ENCODE results near the gene KRTAP5-9. TPM values are rescaled to one million over a fixed set of nuclear protein-coding genes. Genes with fewer than 3 reads are reported as not detected.

The KRTAP5-9 gene, protein sequence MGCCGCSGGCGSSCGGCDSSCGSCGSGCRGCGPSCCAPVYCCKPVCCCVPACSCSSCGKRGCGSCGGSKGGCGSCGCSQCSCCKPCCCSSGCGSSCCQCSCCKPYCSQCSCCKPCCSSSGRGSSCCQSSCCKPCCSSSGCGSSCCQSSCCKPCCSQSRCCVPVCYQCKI
- total RNA-seq, result 0.20 TPM in 1 of 2 replicates, not detected in the other

DNA sequence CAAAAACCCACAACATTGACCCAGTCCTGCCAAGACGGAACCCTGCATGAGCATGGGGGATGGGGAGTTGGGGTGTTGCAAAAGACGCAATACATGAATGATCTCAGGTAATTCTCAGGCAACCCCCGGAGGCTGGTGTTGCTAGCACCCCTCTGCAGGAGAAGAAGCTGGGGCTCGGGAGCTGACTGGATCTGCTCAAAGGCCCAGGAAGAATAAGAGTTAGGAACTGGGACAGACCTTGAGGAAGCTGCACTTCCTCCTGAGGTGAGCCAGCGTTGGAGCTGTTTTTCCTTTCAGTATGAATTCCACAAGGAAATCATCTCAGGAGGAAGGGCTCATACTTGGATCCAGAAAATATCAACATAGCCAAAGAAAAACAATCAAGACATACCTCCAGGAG lies at the start of gene KRTAP5-9:
Gene KRTAP5-9 (plus strand): TSS at position 301 of the 400 bp plus-strand sequence. CDS start 238 bp downstream, outside the sequence.

DNA sequence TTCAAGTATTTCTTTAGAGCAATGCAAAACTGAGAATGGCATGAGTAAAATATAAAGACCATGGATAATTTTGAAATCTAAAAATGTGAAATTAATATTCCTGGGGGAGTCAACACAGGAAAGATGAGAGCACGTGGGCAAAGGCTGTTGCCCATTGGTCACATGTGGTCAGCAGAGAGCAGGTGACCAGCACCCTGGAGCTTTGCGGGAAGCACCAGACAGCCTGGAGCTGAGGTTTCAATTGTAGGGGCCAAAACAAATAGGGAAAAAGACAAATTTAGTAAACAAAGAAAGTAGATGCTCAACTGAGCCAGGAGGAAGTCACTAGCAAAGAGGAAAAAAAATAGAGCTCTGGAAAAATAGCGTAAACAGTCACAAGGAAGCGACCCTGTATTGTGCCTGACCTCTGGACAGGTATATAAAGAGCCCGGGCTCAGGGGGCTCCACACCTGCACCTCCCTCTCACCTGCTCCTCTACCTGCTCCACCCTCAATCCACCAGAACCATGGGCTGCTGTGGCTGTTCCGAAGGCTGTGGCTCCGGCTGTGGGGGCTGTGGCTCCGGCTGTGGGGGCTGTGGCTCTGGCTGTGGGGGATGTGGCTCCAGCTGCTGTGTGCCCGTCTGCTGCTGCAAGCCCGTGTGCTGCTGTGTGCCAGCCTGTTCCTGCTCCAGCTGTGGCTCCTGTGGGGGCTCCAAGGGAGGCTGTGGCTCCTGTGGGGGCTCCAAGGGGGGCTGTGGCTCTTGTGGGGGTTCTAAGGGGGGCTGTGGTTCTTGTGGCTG lies 21.2 kb upstream of the KRTAP5-9 start, which contains the start of gene KRTAP5-7:
Gene KRTAP5-7 (plus strand): TSS at position 472 of the 780 bp plus-strand sequence. CDS start 34 bp downstream, at position 506.

DNA sequence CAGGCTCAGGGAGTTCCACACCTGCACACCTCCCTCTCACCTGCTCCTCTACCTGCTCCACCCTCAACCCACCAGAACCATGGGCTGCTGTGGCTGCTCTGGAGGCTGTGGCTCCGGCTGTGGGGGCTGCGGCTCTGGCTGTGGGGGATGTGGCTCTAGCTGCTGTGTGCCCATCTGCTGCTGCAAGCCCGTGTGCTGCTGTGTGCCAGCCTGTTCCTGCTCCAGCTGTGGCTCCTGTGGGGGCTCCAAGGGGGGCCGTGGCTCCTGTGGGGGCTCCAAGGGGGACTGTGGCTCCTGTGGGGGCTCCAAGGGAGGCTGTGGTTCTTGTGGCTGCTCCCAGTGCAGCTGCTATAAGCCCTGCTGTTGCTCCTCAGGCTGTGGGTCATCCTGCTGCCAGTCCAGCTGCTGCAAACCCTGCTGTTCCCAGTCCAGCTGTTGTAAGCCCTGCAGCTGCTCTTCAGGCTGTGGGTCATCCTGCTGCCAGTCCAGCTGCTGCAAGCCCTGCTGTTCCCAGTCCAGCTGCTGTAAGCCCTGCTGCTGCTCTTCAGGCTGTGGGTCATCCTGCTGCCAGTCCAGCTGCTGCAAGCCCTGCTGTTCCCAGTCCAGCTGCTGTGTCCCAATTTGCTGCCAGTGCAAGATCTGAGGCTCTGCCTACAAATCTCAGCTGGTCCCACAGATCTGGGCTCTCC lies 10.1 kb upstream of the KRTAP5-9 start, which contains the start of gene KRTAP5-8:
Gene KRTAP5-8 (plus strand): TSS at position 49 of the 689 bp plus-strand sequence. CDS start 31 bp downstream, at position 80.

DNA sequence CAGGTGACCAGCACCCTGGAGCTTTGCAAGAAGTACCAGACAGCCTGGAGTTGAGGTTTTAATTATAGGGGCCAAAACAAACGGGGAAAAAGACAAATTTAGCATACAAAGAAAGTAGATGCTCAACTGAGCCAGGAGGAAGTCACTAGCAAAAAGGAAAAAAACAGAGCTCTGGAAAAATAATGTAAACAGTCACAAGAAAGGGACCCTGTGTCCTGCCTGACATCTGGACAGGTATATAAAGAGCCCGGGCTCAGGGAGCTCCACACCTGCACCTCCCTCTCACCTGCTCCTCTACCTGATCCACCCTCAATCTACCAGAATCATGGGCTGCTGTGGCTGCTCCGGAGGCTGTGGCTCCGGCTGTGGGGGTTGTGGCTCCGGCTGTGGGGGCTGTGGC lies 17.0 kb downstream of the KRTAP5-9 start, which contains the start of gene KRTAP5-10:
Gene KRTAP5-10 (plus strand): TSS at position 301 of the 400 bp plus-strand sequence. CDS start 25 bp downstream, at position 326.

DNA sequence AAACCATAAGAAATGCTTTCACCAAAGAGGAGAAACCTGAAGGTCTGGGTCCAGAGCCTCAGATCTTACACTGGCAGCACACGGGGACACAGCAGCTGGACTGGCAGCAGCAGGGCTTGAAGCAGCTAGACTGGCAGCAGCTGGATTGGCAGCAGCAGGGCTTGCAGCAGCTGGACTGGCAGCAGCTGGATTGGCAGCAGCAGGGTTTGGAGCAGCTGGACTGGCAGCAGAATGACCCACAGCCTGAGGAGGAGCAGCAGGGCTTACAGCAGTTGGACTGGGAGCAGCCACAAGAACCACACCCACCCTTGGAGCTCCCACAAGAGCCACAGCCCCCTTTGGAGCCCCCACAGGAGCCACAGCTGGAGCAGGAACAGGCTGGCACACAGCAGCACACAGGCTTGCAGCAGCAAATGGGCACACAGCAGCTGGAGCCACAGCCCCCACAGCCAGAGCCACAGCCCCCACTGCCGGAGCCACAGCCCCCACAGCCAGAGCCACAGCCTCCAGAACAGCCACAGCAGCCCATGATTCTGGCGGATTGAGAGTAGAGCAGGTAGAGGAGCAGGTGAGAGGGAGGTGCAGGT lies 34.2 kb downstream of the KRTAP5-9 start, which contains the start of gene KRTAP5-11:
Gene KRTAP5-11 (minus strand): TSS at position 567 of the 587 bp plus-strand sequence. CDS start 38 bp downstream, at position 529.

Other genes with a start within 250 kb of the KRTAP5-9 start
- 54.8 and 61.7 TPM in 2 replicates for gene DHCR7, start 100.0 kb upstream of the KRTAP5-9 start, total RNA-seq
- 65.7 and 70.7 TPM in 2 replicates for gene NADSYN1, start 95.2 kb upstream of the KRTAP5-9 start, total RNA-seq
- gene KRTAP5-7, start 21.2 kb upstream of the KRTAP5-9 start, total RNA-seq, result not detected in 2 replicates
- not detected in 2 replicates for gene KRTAP5-8, start 10.4 kb upstream of the KRTAP5-9 start, total RNA-seq
- gene KRTAP5-10, start 17.1 kb downstream of the KRTAP5-9 start, total RNA-seq, result not detected in 2 replicates
- gene KRTAP5-11, start 34.5 kb downstream of the KRTAP5-9 start, total RNA-seq, result not detected in 2 replicates